Kidney tubule cell (primary cell): Measurements from ENCODE around the gene IL17C.
A peak's percentile ranks its signal among the peaks of the same experiment; 100 is the strongest.

Experiments
- DNase-seq: peaks from one replicate; pipeline ENCODE4 v3.0.0-alpha.2; 2018; ENCODE audit warnings: low spot score

Gene IL17C

GRCh38 chr16:88645455-88645854 lies 7.1 kb downstream of the IL17C start:
- DNase-seq, result no peak

GRCh38 chr16:88645941-88646340 lies 7.6 kb downstream of the IL17C start:
- no peak for DNase-seq

- DNase-seq, result no peak
These were observed 8.1 kb downstream of the IL17C start for GRCh38 chr16:88646345-88647034.

- no peak for DNase-seq
These were observed 9.1 kb downstream of the IL17C start for GRCh38 chr16:88647178-88648070.

GRCh38 chr16:88649195-88649923 lies 11.0 kb downstream of the IL17C start:
- DNase-seq, result no peak

GRCh38 chr16:88649924-88650748 lies 11.8 kb downstream of the IL17C start:
- peak; percentile 53 for DNase-seq

- DNase-seq, result peak; percentile 89
These were observed 12.4 kb downstream of the IL17C start, which contains the start of gene CYBA for GRCh38 chr16:88650749-88651275. Gene CYBA, minus strand, starts transcription at chr16:88651053. Its CDS starts 40 bp downstream, at chr16:88651013.

GRCh38 chr16:88651276-88651988 lies 13.1 kb downstream of the IL17C start:
- peak; percentile 94 for DNase-seq

- no peak for DNase-seq
These were observed 13.8 kb downstream of the IL17C start for GRCh38 chr16:88651989-88652761.

GRCh38 chr16:88652762-88653063 lies 14.3 kb downstream of the IL17C start:
- DNase-seq, result no peak

- no peak for DNase-seq
These were observed 14.7 kb downstream of the IL17C start for GRCh38 chr16:88653101-88653500.

- DNase-seq, result no peak
These were observed 15.4 kb downstream of the IL17C start for GRCh38 chr16:88653596-88654362.

GRCh38 chr16:88654363-88655052 lies 16.1 kb downstream of the IL17C start:
- DNase-seq, result no peak

GRCh38 chr16:88655053-88655732 lies 16.8 kb downstream of the IL17C start:
- DNase-seq, result no peak

- DNase-seq, result no peak
These were observed 17.4 kb downstream of the IL17C start for GRCh38 chr16:88655733-88656281.

- DNase-seq, result no peak
These were observed 18.1 kb downstream of the IL17C start for GRCh38 chr16:88656291-88656980.

- no peak for DNase-seq
These were observed 19.0 kb downstream of the IL17C start for GRCh38 chr16:88657371-88657770.
